Medulla oblongata (tissue), 1 donor: ENCODE measurements around the gene CEP72.
A peak's percentile ranks its signal among the peaks of the same experiment; 100 is the strongest.
"Not testable (repeated sequence)": the region's sequence is repeated elsewhere in the genome, so short reads cannot be mapped to it uniquely, and the experiment has no call there.

Experiments used
- DNase-seq: peaks from one replicate; pipeline ENCODE4 v3.0.0-alpha.2; 2015; ENCODE audit errors: extremely low spot score

Gene CEP72

GRCh38 chr5:611731-612486 is at the start of gene CEP72:
Gene CEP72 (plus strand): TSS chr5:612340. CDS start chr5:612362, 22 bp downstream.
- DNase-seq: peak; percentile 90

DNA sequence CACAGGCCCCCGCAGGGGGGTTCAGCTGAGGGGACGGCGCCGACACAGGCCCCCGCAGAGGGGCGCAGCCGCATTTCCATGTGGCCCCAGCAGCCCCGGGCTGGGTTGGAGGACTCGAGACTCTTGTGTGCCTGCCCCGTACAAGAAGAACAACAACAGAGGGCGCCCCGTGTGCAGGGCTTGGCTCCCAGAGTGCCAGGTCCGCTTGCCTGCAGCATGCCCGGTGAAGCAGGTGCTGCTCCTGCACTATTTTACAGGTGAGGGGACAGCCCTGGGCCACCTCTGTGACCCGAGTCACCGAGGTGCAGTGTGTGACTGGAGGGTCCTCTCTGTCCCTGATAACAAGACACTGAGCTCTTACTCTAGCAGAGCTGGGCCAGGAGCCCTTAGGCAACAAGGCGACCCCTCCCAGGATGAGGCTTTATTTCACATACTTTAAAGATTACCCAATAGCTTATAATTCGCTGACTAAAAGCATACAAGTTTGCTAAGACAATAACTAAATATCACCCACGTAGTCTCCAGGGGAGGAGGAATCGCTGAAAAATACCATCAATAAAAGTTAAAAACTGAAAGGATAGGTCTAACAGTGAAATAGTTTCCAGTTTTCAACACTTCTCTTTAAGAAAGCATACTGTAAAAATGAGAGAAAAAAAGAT is 46.2 kb upstream of the CEP72 start:
- DNase-seq: no peak

- DNase-seq: no peak
Measured at GRCh38 chr5:566636-567309, 45.4 kb upstream of the CEP72 start.

GRCh38 chr5:567664-568060 is 44.5 kb upstream of the CEP72 start:
- DNase-seq: no peak

- DNase-seq: no peak
Measured at GRCh38 chr5:568061-568781, 43.9 kb upstream of the CEP72 start.

GRCh38 chr5:568809-569208 is 43.3 kb upstream of the CEP72 start:
- DNase-seq: no peak

DNA sequence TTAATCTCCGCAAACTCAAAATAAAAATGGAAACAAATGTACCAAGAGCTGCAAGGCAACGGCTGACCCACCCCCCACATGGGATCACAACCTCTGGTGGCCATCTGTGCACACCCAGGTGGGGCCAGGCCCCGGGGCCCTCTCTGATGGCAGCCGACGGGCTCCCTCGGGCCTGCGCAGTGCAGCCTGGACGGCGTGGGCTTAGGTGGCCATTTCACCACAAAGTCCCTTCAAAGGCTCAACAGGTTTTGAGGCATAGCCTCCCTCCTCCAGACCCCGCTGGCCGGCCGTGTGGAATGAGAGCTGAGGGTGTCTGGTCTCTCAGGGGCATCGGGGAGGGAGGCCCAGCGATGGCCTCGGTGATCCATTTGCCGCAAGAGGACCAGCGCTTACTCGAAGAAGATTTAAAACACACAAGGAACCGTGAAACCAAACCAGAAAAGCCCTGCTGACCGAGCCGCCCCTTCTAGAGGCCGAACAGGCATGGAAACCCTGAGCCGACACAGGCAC is 42.7 kb upstream of the CEP72 start:
- no peak for DNase-seq

- no peak for DNase-seq
Measured at GRCh38 chr5:569868-570361, 42.2 kb upstream of the CEP72 start.

GRCh38 chr5:570446-570845 is 41.7 kb upstream of the CEP72 start:
- DNase-seq: no peak

- no peak for DNase-seq
Measured at GRCh38 chr5:570886-571285, 41.3 kb upstream of the CEP72 start.

DNA sequence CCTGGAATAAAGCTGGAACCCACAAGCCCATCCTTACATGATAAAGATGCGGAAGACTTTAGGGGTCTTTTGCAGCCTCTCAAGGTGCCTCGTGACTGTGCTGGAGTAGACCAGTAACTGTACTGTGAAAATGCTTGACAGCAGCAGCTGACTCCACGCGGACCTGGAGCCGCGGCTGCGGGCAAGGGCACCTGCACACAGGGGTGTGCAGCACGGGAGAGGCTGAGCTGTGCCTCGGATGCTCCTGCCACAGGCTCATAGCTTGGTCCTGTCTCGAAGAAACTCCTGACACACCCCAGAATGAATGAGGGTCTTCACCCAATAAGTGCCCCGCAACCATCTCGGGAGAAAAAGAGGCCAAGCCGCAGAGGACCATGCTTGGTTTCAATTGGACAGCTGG is 40.3 kb upstream of the CEP72 start:
- DNase-seq: no peak

DNA sequence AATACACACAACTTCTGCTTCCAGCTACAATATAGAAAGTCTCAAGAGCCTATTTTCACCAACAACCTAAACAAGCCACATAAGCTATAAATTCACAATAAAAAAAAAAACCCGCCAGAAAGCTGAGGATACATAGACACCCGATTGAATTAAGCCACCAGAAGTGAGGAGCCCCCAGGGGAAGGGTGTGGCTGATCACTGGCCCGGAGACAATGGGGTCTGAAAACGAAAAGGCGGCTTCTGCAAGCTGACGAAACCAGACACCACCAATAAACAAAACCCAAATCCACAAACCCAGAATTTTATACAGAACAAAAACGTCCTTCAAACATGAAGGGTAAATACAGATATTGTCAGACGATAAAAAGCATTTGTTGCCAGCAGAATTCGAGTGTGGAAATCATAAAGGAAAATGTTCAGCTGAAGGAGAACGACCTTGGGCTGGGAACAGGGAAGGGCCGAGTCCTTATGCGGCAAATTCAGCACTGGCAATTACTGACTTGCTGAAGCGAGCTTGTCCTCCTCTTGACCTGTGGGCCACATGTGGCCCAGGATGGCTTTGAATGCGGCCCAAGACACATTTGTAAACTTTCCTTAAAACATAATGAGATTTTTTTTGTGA is 39.6 kb upstream of the CEP72 start:
- DNase-seq: no peak

GRCh38 chr5:573206-573605 is 38.9 kb upstream of the CEP72 start:
- no peak for DNase-seq

DNA sequence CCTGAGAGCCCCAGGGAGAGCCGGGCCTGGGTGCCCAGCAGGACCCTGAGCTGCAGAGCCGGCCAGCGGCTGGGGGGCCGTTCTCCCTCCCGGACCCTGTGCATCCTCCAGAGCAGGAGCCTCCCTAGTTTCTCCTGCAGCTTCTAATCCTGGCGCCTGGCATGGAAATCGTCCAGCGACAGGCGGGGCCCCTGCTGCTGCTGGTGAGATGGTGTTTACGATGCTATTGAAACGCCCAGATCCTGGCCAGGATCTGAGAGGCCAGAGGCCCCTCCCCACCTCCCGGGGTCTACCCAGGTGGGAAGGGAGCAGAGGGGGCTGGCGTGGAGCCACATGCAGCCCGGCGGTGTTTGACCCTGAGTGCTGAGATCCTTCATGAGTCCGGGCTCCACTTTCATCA is 38.2 kb upstream of the CEP72 start:
- DNase-seq: no peak

- no peak for DNase-seq
Measured at GRCh38 chr5:574906-575305, 37.2 kb upstream of the CEP72 start.

DNA sequence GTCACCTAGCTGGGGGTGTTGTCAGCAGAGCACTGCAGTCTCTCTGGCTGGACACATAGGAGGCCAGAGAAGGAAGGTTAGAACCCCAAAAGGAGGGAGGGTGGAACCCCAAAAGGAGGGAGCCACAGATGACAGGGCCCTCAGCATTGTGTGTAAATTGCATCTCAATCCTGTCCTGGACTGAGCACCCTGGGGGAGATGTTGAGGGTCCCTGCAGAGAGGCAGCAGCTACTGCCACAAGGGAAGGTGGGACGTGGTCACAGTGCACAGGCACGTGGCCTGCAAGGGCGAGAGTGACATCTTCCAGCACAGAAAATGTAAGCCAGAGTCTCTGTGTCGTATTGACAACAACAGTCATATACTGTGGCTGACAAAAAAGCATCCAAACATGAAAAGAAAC is 36.5 kb upstream of the CEP72 start:
- DNase-seq: no peak

GRCh38 chr5:577214-577613 is 34.9 kb upstream of the CEP72 start:
- not testable (repeated sequence) for DNase-seq

DNA sequence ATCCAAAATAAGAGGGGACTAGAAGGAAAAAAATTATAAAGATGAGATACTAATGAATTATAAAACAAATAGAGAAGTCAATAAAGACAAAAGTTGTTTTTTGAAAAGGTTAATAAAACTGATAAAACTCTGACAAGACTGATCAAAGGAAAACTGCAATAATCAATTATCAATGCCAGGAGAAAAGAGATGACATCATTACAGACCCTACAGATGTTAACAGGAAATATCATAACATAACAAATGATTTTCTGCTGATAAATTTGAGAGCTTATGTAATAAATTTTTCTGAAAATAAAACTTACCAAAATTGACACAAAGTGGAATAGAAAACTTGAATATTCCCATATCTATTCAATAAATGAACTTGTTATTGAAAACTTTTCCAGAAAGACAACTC is 34.3 kb upstream of the CEP72 start:
- no peak for DNase-seq

DNA sequence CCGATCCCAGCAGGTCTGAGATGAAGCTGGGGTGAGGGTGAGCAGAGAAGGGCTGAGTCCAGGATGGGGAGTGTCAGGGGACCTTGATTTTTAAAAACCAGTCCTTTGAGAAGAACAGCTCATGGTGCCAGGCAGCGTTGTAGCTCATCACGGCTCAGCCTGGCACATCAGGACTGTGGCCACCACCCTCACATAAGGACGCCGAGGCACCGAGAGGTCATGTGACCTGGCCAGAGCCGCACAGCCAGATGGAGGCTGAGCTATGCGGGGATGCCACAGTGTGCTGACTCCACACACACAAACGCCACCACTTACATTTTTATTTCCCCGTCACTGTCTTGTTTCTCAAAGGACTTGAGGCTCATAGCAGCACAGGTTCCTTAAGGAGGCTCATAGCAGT is 32.9 kb upstream of the CEP72 start:
- DNase-seq: no peak

DNA sequence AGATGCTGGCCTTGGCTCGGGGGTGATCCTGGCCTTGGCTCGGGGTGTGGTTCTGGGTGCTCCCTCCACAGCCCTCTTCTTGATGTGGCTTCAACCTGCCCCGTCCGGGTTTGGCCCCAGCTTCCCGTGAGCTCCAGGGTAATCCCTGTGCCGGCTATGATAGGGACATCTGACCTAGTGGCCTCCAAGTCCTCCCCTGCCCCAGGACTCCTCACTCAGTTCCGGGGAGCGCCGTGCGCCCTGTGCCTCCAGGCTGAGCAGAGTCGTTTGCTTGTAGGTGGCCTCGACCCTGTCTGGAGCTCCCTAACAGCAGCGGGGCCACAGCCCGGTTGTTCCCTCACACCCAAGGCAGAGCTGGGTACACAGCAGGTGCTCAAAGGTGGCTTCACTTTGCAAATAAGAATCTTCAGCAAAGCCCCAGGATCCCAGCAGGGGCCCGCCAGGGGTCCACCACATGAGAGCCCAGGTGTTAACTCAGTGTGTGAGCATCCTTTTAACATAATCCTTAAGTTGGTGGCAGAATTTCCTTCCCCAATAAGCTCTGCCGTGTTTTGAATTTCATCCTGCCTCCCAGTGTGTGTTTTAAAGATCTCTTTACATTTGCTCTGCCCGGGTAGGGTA is 32.3 kb upstream of the CEP72 start:
- no peak for DNase-seq

GRCh38 chr5:580436-580835 is 31.7 kb upstream of the CEP72 start:
- no peak for DNase-seq
